MCF 10A (cell line): ENCODE data around the gene ZNF761. TPM values are rescaled to one million over a fixed set of nuclear protein-coding genes. Genes with fewer than 3 reads are reported as not detected.
"Not testable (repeated sequence)": the region's sequence is repeated elsewhere in the genome, so short reads cannot be mapped to it uniquely, and the experiment has no call there.

Source experiments
- BruUV-seq: library from RNA; stranded (reverse); fragments of 400-500 nt; replicated peaks from 2 replicates; lab custom pipeline; 2021; lab: Mats Ljungman, UMichigan
- CTCF ChIA-PET: fragments of 300-600 bp; sonication (Branson Sonifier 250); formaldehyde crosslinking; extraction: SDS; loops from one replicate; lab custom pipeline; 2021; ENCODE audit warnings: antibody characterized with exemption, inconsistent platforms; lab: Yijun Ruan, JAX
- POLR2A ChIA-PET: fragments of 300-600, 350-650 bp; sonication (Branson Sonifier 250); formaldehyde crosslinking; extraction: SDS; loops from one replicate; lab custom pipeline; 2020; ENCODE audit warnings: antibody characterized with exemption, inconsistent platforms; lab: Yijun Ruan, JAX
- DNase-seq: peaks from one replicate; pipeline ENCODE4 v3.0.0-alpha.2; 2018; ENCODE audit not compliant: unreplicated experiment
- H3K27ac Mint-ChIP-seq: one replicate; pipeline ENCODE4 v1.8.0; 2022; ENCODE audit warnings: mild to moderate bottlenecking, low read depth, mixed read lengths; ENCODE audit not compliant: unreplicated experiment
- H3K27me3 Mint-ChIP-seq: one replicate; pipeline ENCODE4 v1.8.0; 2022; ENCODE audit warnings: mixed read lengths; ENCODE audit not compliant: insufficient read depth, unreplicated experiment
- H3K36me3 Mint-ChIP-seq: one replicate; pipeline ENCODE4 v1.8.0; 2022; ENCODE audit warnings: mild to moderate bottlenecking, moderate library complexity, mixed read lengths; ENCODE audit not compliant: insufficient read depth, unreplicated experiment
- H3K4me1 Mint-ChIP-seq: one replicate; pipeline ENCODE4 v1.8.0; 2022; ENCODE audit warnings: mixed read lengths; ENCODE audit not compliant: insufficient read depth, unreplicated experiment
- H3K4me3 Mint-ChIP-seq: one replicate; pipeline ENCODE4 v1.8.0; 2022; ENCODE audit warnings: mild to moderate bottlenecking, moderate library complexity, mixed read lengths; ENCODE audit not compliant: unreplicated experiment
- H3K9me3 Mint-ChIP-seq: one replicate; pipeline ENCODE4 v1.8.0; 2022; ENCODE audit warnings: mixed read lengths; ENCODE audit not compliant: unreplicated experiment
- CTCF ChIP-seq: fragments of 200-600 bp; IDR thresholded peaks from one replicate; pipeline ENCODE4 v1.8.0; 2022; ENCODE audit warnings: antibody characterized with exemption, mild to moderate bottlenecking; ENCODE audit not compliant: unreplicated experiment
- intact Hi-C: fragments of 100-400 bp; cut with micrococcal nuclease; formaldehyde crosslinking; loops from 2 replicates; pipeline ENCODE4 v1.14.1; 2022
- total RNA-seq: library from RNA; stranded (reverse); gene quantifications from 2 replicates; pipeline ENCODE4 v1.2.3, GENCODE V29; 2022

The ZNF761 gene
- total RNA-seq, 1 experiment from 2014 or later, result 9.1 TPM

GRCh38 chr19:53483751-53484150 is 52.0 kb downstream of the ZNF761 start:
- H3K4me3 Mint-ChIP-seq, POLR2A ChIA-PET, BruUV-seq, H3K27ac Mint-ChIP-seq, intact Hi-C loops, H3K36me3 Mint-ChIP-seq, DNase-seq, H3K4me1 Mint-ChIP-seq, H3K27me3 Mint-ChIP-seq: not testable (repeated sequence)
- peaks cover 29% of the 10 kb centered on the region for H3K9me3 Mint-ChIP-seq
- CTCF ChIA-PET, result interaction anchor here (0.6 kb wide), 1 partner anchor 598 kb away, joined by 3 read pairs; no protein-coding TSS in a partner anchor

- Mint-ChIP-seq H3K4me1 (no peaks in the 10 kb centered on the region), H3K9me3 (peaks cover 21% of the 10 kb centered on the region), H3K27me3 (no peaks in the 10 kb centered on the region), H3K36me3 (peaks cover 8% of the 10 kb centered on the region), H3K27ac (no peak overlapping the region), H3K4me3 (no peak overlapping the region)
- POLR2A ChIA-PET, result no interaction called here
- no TSS peak for BruUV-seq
- no peak for DNase-seq
- intact Hi-C loops, result no loop called here
- no peak for TF ChIP-seq CTCF
- CTCF ChIA-PET, result no interaction called here
Observed at GRCh38 chr19:53485046-53486004, 53.5 kb downstream of the ZNF761 start.

- peaks cover 11% of the 10 kb centered on the region for H3K36me3 Mint-ChIP-seq
- ChIA-PET POLR2A (no interaction called here), CTCF (no interaction called here)
- H3K27me3 Mint-ChIP-seq, result no peaks in the 10 kb centered on the region
- no peak overlapping the region for H3K27ac Mint-ChIP-seq
- TF ChIP-seq CTCF, result no peak
- DNase-seq, result no peak
- H3K4me1 Mint-ChIP-seq, result no peaks in the 10 kb centered on the region
- no TSS peak for BruUV-seq
- H3K9me3 Mint-ChIP-seq, result peaks cover 42% of the 10 kb centered on the region
- intact Hi-C loops, result no loop called here
- H3K4me3 Mint-ChIP-seq, result no peak overlapping the region
Observed at GRCh38 chr19:53492153-53492552, 60.4 kb downstream of the ZNF761 start.

GRCh38 chr19:53497311-53498023 is 65.7 kb downstream of the ZNF761 start:
- H3K4me1 Mint-ChIP-seq, DNase-seq, intact Hi-C loops, CTCF ChIA-PET, POLR2A ChIA-PET, H3K27me3 Mint-ChIP-seq, H3K36me3 Mint-ChIP-seq, H3K27ac Mint-ChIP-seq, H3K4me3 Mint-ChIP-seq, BruUV-seq: not testable (repeated sequence)
- peaks cover 40% of the 10 kb centered on the region for H3K9me3 Mint-ChIP-seq

GRCh38 chr19:53498024-53498395 is 66.2 kb downstream of the ZNF761 start:
- H3K27me3 Mint-ChIP-seq, H3K36me3 Mint-ChIP-seq, H3K4me3 Mint-ChIP-seq, DNase-seq, intact Hi-C loops, H3K4me1 Mint-ChIP-seq, BruUV-seq, H3K27ac Mint-ChIP-seq, CTCF ChIA-PET, POLR2A ChIA-PET: not testable (repeated sequence)
- peaks cover 39% of the 10 kb centered on the region for H3K9me3 Mint-ChIP-seq

GRCh38 chr19:53503151-53503550 is 71.4 kb downstream of the ZNF761 start:
- H3K4me1 Mint-ChIP-seq, H3K36me3 Mint-ChIP-seq, BruUV-seq, POLR2A ChIA-PET, H3K4me3 Mint-ChIP-seq, DNase-seq, H3K27me3 Mint-ChIP-seq, H3K27ac Mint-ChIP-seq, intact Hi-C loops, CTCF ChIA-PET: not testable (repeated sequence)
- peaks cover 22% of the 10 kb centered on the region for H3K9me3 Mint-ChIP-seq

GRCh38 chr19:53503671-53504364 is 72.0 kb downstream of the ZNF761 start:
- H3K27ac Mint-ChIP-seq, H3K4me3 Mint-ChIP-seq, POLR2A ChIA-PET, BruUV-seq, H3K36me3 Mint-ChIP-seq, DNase-seq, H3K27me3 Mint-ChIP-seq, H3K4me1 Mint-ChIP-seq, CTCF ChIA-PET, intact Hi-C loops: not testable (repeated sequence)
- peaks cover 18% of the 10 kb centered on the region for H3K9me3 Mint-ChIP-seq
